Thyroid gland (tissue), 4 donors: ENCODE measurements around the gene FGD5.

Source experiments
- POLR2A ChIP-seq, 2 donors: fragments of 450-650 bp; IDR thresholded peaks; one replicate each; pipeline ENCODE4 v1.6.1; 2017; ENCODE audit warnings: antibody characterized with exemption in 2 of 2, mild to moderate bottlenecking in 2 of 2, moderate library complexity in 1 of 2
- TF ChIP-seq, protein P1 (sequence below), 6 experiments: fragments of 200-600 bp in 3 of 6; fragments of 450-650 bp in 3 of 6; sonication (generic) in 3 of 6; IDR thresholded peaks; one replicate each; pipeline ENCODE4 v1.5.1; 2016 to 2019; ENCODE audit warnings: antibody characterized with exemption in 6 of 6, mild to moderate bottlenecking in 2 of 6, inconsistent platforms in 1 of 6, moderate library complexity in 1 of 6

DNA sequence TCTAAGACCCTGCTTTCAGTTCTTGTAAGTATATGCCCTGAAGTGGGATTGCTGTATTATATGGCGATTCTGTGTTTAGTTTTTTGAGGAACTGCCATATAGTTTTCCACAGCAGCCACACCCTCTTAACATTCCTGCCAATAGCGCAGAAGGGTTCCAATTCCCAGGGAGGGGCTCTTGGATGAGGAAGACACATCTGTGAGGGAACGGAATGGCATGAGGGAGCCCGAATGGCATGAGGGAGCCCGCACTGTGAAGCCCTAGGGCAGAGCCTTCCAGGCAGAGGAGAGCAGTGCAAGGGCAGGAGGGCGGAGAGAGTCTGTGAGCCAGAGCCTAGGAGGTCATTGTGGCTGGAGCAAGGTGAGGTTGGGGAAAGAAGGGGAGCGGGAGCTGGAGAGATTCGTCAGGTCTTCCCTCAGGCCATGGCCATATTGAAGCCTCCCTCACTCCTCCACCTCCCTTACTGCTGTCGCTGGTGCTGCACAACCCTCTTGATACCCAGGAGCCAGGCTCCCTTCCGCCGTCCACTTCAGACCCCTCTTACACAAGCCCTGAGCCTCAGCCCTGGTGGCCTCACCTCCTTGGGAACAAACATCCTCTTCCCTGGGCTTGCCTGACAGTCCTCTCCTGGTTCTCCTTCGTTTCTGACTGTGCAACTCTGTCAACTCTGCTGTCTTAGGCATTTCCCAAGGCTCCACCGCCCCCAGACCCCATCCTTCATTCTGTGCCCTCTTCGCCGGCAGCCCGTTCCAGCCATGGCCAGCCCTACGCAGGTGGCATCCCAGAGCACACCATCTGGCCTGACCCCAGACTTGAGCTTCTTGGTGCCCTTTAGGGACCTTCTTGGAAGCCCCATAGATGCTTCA lies 51.4 kb downstream of the FGD5 start:
- TF ChIP-seq, protein P1, sequence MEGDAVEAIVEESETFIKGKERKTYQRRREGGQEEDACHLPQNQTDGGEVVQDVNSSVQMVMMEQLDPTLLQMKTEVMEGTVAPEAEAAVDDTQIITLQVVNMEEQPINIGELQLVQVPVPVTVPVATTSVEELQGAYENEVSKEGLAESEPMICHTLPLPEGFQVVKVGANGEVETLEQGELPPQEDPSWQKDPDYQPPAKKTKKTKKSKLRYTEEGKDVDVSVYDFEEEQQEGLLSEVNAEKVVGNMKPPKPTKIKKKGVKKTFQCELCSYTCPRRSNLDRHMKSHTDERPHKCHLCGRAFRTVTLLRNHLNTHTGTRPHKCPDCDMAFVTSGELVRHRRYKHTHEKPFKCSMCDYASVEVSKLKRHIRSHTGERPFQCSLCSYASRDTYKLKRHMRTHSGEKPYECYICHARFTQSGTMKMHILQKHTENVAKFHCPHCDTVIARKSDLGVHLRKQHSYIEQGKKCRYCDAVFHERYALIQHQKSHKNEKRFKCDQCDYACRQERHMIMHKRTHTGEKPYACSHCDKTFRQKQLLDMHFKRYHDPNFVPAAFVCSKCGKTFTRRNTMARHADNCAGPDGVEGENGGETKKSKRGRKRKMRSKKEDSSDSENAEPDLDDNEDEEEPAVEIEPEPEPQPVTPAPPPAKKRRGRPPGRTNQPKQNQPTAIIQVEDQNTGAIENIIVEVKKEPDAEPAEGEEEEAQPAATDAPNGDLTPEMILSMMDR (IDR thresholded peaks at IDR 0.05): no peak
- no peak for TF ChIP-seq POLR2A (IDR thresholded peaks at IDR 0.05)
